Left hindlimb (tissue), 1 donor: Measurements from ENCODE around the gene PTTG1IP.

Source experiments
- DNase-seq: peaks from one replicate; pipeline ENCODE4 v3.0.0-alpha.2; 2018

Gene PTTG1IP

GRCh38 chr21:44799646-44800045 is 73.8 kb downstream of the PTTG1IP start:
- DNase-seq: no peak
